Ishikawa (cell line): ENCODE measurements around the gene IREB2.
A peak's percentile ranks its signal among the peaks of the same experiment; 100 is the strongest.

ENCODE experiments used
- CEBPB ChIP-seq: IDR thresholded peaks from 2 replicates; pipeline ENCODE4 v1.6.1; 2012
- CREB1 ChIP-seq: IDR thresholded peaks from 2 replicates; pipeline ENCODE4 v1.6.1; 2012; ENCODE audit warnings: low read depth
- EGR1 ChIP-seq: IDR thresholded peaks from 2 replicates; pipeline ENCODE4 v1.6.1; 2012
- EP300 ChIP-seq: IDR thresholded peaks from 2 replicates; pipeline ENCODE4 v1.6.1; 2012; ENCODE audit warnings: borderline replicate concordance
- FOXM1 ChIP-seq: IDR thresholded peaks from 2 replicates; pipeline ENCODE4 v1.6.1; 2012; ENCODE audit warnings: low read depth, borderline replicate concordance
- MAX ChIP-seq: IDR thresholded peaks from 2 replicates; pipeline ENCODE4 v1.6.1; 2012
- NFIC ChIP-seq: IDR thresholded peaks from 2 replicates; pipeline ENCODE4 v1.6.1; 2012
- RAD21 ChIP-seq: IDR thresholded peaks from 2 replicates; pipeline ENCODE4 v1.6.1; 2012; ENCODE audit warnings: low read depth
- TAF1 ChIP-seq: IDR thresholded peaks from 2 replicates; pipeline ENCODE4 v1.6.1; 2012; ENCODE audit warnings: low read depth, mild to moderate bottlenecking
- TCF12 ChIP-seq: IDR thresholded peaks from 2 replicates; pipeline ENCODE4 v1.6.1; 2012; ENCODE audit warnings: low read depth
- TEAD4 ChIP-seq: IDR thresholded peaks from 2 replicates; pipeline ENCODE4 v1.6.1; 2012
- YY1 ChIP-seq: IDR thresholded peaks from 2 replicates; pipeline ENCODE4 v1.6.1; 2012; ENCODE audit warnings: low read depth
- ZBTB7A ChIP-seq: IDR thresholded peaks from 2 replicates; pipeline ENCODE4 v1.6.1; 2012; ENCODE audit warnings: low read depth
- TF ChIP-seq, protein P1 (sequence below): IDR thresholded peaks from 2 replicates; pipeline ENCODE4 v1.6.1; 2012; ENCODE audit warnings: low read depth, mild to moderate bottlenecking
- TF ChIP-seq, protein P2 (sequence below): IDR thresholded peaks from 2 replicates; pipeline ENCODE4 v1.6.1; 2012

The IREB2 gene, protein sequence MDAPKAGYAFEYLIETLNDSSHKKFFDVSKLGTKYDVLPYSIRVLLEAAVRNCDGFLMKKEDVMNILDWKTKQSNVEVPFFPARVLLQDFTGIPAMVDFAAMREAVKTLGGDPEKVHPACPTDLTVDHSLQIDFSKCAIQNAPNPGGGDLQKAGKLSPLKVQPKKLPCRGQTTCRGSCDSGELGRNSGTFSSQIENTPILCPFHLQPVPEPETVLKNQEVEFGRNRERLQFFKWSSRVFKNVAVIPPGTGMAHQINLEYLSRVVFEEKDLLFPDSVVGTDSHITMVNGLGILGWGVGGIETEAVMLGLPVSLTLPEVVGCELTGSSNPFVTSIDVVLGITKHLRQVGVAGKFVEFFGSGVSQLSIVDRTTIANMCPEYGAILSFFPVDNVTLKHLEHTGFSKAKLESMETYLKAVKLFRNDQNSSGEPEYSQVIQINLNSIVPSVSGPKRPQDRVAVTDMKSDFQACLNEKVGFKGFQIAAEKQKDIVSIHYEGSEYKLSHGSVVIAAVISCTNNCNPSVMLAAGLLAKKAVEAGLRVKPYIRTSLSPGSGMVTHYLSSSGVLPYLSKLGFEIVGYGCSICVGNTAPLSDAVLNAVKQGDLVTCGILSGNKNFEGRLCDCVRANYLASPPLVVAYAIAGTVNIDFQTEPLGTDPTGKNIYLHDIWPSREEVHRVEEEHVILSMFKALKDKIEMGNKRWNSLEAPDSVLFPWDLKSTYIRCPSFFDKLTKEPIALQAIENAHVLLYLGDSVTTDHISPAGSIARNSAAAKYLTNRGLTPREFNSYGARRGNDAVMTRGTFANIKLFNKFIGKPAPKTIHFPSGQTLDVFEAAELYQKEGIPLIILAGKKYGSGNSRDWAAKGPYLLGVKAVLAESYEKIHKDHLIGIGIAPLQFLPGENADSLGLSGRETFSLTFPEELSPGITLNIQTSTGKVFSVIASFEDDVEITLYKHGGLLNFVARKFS

GRCh38 chr15:78437762-78438618 lies at the start of gene IREB2:
TSS of gene IREB2 (plus strand) at chr15:78438216. CDS start at chr15:78438338, 122 bp downstream.
- peak; percentile 4; the same call in 1 of the 2 replicates for TF ChIP-seq NFIC
- TF ChIP-seq CEBPB = no peak
- TF ChIP-seq TAF1 = peak; percentile 65
- 0 out of 2 replicates have a peak, but pooled peaks have one; percentile 50 for TF ChIP-seq ZBTB7A
- TF ChIP-seq TEAD4 = peak; percentile 10; the same call in 1 of the 2 replicates
- TF ChIP-seq EGR1 = peak; percentile 90
- TF ChIP-seq FOXM1 = no peak
- TF ChIP-seq MAX = peak; percentile 68
- TF ChIP-seq TCF12 = no peak; the same call in none of the 2 replicates
- TF ChIP-seq YY1 = peak; percentile 70

GRCh38 chr15:78388865-78389264 lies 49.2 kb upstream of the IREB2 start:
- TF ChIP-seq TEAD4 (no peak), MAX (no peak), RAD21 (no peak), TCF12 (no peak), YY1 (no peak), ZBTB7A (no peak), EGR1 (no peak), CREB1 (no peak), CEBPB (no peak), EP300 (no peak), NFIC (no peak), TAF1 (no peak), FOXM1 (no peak)
- TF ChIP-seq, protein P1, sequence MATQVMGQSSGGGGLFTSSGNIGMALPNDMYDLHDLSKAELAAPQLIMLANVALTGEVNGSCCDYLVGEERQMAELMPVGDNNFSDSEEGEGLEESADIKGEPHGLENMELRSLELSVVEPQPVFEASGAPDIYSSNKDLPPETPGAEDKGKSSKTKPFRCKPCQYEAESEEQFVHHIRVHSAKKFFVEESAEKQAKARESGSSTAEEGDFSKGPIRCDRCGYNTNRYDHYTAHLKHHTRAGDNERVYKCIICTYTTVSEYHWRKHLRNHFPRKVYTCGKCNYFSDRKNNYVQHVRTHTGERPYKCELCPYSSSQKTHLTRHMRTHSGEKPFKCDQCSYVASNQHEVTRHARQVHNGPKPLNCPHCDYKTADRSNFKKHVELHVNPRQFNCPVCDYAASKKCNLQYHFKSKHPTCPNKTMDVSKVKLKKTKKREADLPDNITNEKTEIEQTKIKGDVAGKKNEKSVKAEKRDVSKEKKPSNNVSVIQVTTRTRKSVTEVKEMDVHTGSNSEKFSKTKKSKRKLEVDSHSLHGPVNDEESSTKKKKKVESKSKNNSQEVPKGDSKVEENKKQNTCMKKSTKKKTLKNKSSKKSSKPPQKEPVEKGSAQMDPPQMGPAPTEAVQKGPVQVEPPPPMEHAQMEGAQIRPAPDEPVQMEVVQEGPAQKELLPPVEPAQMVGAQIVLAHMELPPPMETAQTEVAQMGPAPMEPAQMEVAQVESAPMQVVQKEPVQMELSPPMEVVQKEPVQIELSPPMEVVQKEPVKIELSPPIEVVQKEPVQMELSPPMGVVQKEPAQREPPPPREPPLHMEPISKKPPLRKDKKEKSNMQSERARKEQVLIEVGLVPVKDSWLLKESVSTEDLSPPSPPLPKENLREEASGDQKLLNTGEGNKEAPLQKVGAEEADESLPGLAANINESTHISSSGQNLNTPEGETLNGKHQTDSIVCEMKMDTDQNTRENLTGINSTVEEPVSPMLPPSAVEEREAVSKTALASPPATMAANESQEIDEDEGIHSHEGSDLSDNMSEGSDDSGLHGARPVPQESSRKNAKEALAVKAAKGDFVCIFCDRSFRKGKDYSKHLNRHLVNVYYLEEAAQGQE = no peak
- TF ChIP-seq, protein P2, sequence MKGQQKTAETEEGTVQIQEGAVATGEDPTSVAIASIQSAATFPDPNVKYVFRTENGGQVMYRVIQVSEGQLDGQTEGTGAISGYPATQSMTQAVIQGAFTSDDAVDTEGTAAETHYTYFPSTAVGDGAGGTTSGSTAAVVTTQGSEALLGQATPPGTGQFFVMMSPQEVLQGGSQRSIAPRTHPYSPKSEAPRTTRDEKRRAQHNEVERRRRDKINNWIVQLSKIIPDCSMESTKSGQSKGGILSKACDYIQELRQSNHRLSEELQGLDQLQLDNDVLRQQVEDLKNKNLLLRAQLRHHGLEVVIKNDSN = no peak

DNA sequence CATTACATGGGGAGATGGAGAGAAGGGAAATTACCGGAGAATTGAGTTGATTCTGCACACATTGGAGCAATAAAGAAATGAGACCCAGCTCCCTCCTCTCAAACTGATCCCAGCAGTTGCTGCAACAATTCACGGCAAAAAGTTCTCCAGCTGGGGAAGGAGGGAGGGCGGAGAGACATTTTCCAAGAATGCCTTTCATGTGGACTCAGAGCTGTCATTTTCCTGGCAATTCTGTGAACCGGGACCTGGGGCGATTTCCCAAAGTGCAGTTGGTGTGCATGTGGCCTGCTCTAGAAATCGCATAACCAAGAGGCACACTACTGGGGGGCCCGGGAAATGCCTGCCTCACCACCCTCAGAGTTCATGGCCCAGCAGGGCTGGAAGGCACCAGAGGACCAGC lies 48.7 kb upstream of the IREB2 start:
- no peak for TF ChIP-seq MAX
- no peak for TF ChIP-seq EP300
- TF ChIP-seq TAF1 = no peak
- no peak for TF ChIP-seq TEAD4
- no peak for TF ChIP-seq CREB1
- TF ChIP-seq, protein P2 = no peak
- no peak for TF ChIP-seq EGR1
- TF ChIP-seq TCF12 = no peak
- TF ChIP-seq, protein P1 = no peak

- TF ChIP-seq FOXM1 = no peak
- TF ChIP-seq, protein P2 = no peak
These were observed 48.3 kb upstream of the IREB2 start for GRCh38 chr15:78389738-78390137.
